B cell (primary cell): ENCODE data around the gene TMX1.

Source experiments
- CTCF ChIP-seq: fragments of 200-600 bp; IDR thresholded peaks from one replicate; pipeline ENCODE4 v1.8.0; 2022; ENCODE audit warnings: antibody characterized with exemption, mild to moderate bottlenecking
- EZH2 ChIP-seq: IDR thresholded peaks from 2 replicates; pipeline ENCODE4 v1.6.1; 2012; ENCODE audit warnings: borderline replicate concordance, low read depth, mild to moderate bottlenecking, moderate library complexity, low read length; ENCODE audit not compliant: insufficient read depth, poor library complexity, severe bottlenecking

- TF ChIP-seq CTCF (no peak), EZH2 (no peak)
These were observed at the start of gene TMX1 for GRCh38 chr14:51239813-51240803.
